Neuronal stem cell (in vitro differentiated cells): ENCODE measurements around the gene RPL27A.

ENCODE experiments used
- DNase-seq: peaks from one replicate; pipeline ENCODE4 v3.0.0-alpha.2; 2013; ENCODE audit warnings: low spot score
- H2AFZ ChIP-seq: one replicate; pipeline ENCODE4 v1.6.1; 2013; ENCODE audit warnings: mild to moderate bottlenecking, low read length, inconsistent platforms
- H2AK5ac ChIP-seq: 2 replicates; pipeline ENCODE4 v1.6.1; 2013; ENCODE audit warnings: low read depth, mild to moderate bottlenecking, inconsistent platforms, low read length, moderate library complexity, mixed read lengths
- H2BK120ac ChIP-seq: 2 replicates; pipeline ENCODE4 v1.6.1; 2013; ENCODE audit warnings: low read depth, mild to moderate bottlenecking, inconsistent platforms, low read length, moderate library complexity, mixed read lengths
- H2BK12ac ChIP-seq: one replicate; pipeline ENCODE4 v1.6.1; 2013; ENCODE audit warnings: low read length, inconsistent platforms
- H2BK15ac ChIP-seq: 2 replicates; pipeline ENCODE4 v1.6.1; 2013; ENCODE audit warnings: mild to moderate bottlenecking, low read length, inconsistent platforms, mixed read lengths
- H2BK5ac ChIP-seq: one replicate; pipeline ENCODE4 v1.6.1; 2013; ENCODE audit warnings: inconsistent platforms, mild to moderate bottlenecking, low read length, moderate library complexity
- H3K14ac ChIP-seq: one replicate; pipeline ENCODE4 v1.6.1; 2013; ENCODE audit warnings: low read length, inconsistent platforms
- H3K18ac ChIP-seq: 2 replicates; pipeline ENCODE4 v1.6.1; 2013; ENCODE audit warnings: low read length, inconsistent platforms
- H3K23ac ChIP-seq: 2 replicates; pipeline ENCODE4 v1.6.1; 2013; ENCODE audit warnings: low read depth, mild to moderate bottlenecking, mixed read lengths, low read length, inconsistent platforms; ENCODE audit not compliant: poor library complexity
- H3K27ac ChIP-seq: replicated peaks from 3 replicates; pipeline ENCODE4 v1.5.1; 2013; ENCODE audit warnings: low read length, inconsistent platforms
- H3K27me3 ChIP-seq, 3 experiments: 2 replicates each; pipeline ENCODE4 v1.6.1; 2013; ENCODE audit warnings: low read length in 3 of 3, mild to moderate bottlenecking in 2 of 3, inconsistent platforms in 1 of 3, low read depth in 1 of 3, mixed read lengths in 1 of 3, moderate library complexity in 1 of 3; ENCODE audit not compliant: control insufficient read depth in 3 of 3, insufficient read depth in 3 of 3
- H3K36me3 ChIP-seq, 2 donors: replicated peaks in 1 of 2; 2 replicates each; pipeline ENCODE4 v1.6.1; 2013; ENCODE audit warnings: low read length in 2 of 2; ENCODE audit not compliant: control insufficient read depth in 2 of 2, insufficient read depth in 2 of 2
- H3K4ac ChIP-seq: 2 replicates; pipeline ENCODE4 v1.6.1; 2013; ENCODE audit warnings: inconsistent platforms, mild to moderate bottlenecking, low read length, moderate library complexity
- H3K4me1 ChIP-seq, 2 donors: 1 replicate in 1 of 2; 2 replicates in 1 of 2; pipeline ENCODE4 v1.6.1; 2013; ENCODE audit warnings: low read length in 2 of 2, low read depth in 1 of 2; ENCODE audit not compliant: control insufficient read depth in 2 of 2, insufficient read depth in 1 of 2
- H3K4me2 ChIP-seq: one replicate; pipeline ENCODE4 v1.6.1; 2013; ENCODE audit warnings: mild to moderate bottlenecking, low read length, inconsistent platforms; ENCODE audit not compliant: insufficient read depth, poor library complexity, severe bottlenecking
- H3K4me3 ChIP-seq, 2 donors: 2 replicates each; pipeline ENCODE4 v1.5.1; 2013; ENCODE audit warnings: low read length in 2 of 2, mild to moderate bottlenecking in 2 of 2, inconsistent platforms in 1 of 2, moderate library complexity in 1 of 2
- H3K79me1 ChIP-seq: one replicate; pipeline ENCODE4 v1.6.1; 2013; ENCODE audit warnings: low read depth, mild to moderate bottlenecking, inconsistent platforms, low read length, moderate library complexity
- H3K9ac ChIP-seq: one replicate; pipeline ENCODE4 v1.6.1; 2013; ENCODE audit warnings: mild to moderate bottlenecking, low read depth, low read length, inconsistent platforms; ENCODE audit not compliant: poor library complexity
- H3K9me3 ChIP-seq, 2 donors: replicated peaks in 1 of 2; 2 replicates each; pipeline versions ENCODE3 to v1.6.1; 2013; ENCODE audit warnings: low read length in 2 of 2, mild to moderate bottlenecking in 2 of 2, inconsistent platforms in 1 of 2, low read depth in 1 of 2, mixed read lengths in 1 of 2, moderate library complexity in 1 of 2; ENCODE audit not compliant: control insufficient read depth in 2 of 2, insufficient read depth in 1 of 2
- H4K8ac ChIP-seq: one replicate; pipeline ENCODE4 v1.6.1; 2013; ENCODE audit warnings: low read depth, mild to moderate bottlenecking, inconsistent platforms, low read length, moderate library complexity
- H4K91ac ChIP-seq: one replicate; pipeline ENCODE4 v1.6.1; 2013; ENCODE audit warnings: low read length, low read depth, mild to moderate bottlenecking, inconsistent platforms; ENCODE audit not compliant: poor library complexity
- WGBS, 2 donors: extraction: QIAGEN DNeasy Blood & Tissue Kit; methylation state at CpG; one replicate each; pipeline ENCODE4 v1.1.7; 2013; ENCODE audit warnings: missing lambda C conversion rate in 2 of 2, mixed read lengths in 1 of 2; ENCODE audit not compliant: insufficient read length in 2 of 2, insufficient replicate concordance in 1 of 2; ENCODE audit errors: extremely low coverage in 2 of 2; 5-methylcytosine and 5-hydroxymethylcytosine counted together

The RPL27A gene

DNA sequence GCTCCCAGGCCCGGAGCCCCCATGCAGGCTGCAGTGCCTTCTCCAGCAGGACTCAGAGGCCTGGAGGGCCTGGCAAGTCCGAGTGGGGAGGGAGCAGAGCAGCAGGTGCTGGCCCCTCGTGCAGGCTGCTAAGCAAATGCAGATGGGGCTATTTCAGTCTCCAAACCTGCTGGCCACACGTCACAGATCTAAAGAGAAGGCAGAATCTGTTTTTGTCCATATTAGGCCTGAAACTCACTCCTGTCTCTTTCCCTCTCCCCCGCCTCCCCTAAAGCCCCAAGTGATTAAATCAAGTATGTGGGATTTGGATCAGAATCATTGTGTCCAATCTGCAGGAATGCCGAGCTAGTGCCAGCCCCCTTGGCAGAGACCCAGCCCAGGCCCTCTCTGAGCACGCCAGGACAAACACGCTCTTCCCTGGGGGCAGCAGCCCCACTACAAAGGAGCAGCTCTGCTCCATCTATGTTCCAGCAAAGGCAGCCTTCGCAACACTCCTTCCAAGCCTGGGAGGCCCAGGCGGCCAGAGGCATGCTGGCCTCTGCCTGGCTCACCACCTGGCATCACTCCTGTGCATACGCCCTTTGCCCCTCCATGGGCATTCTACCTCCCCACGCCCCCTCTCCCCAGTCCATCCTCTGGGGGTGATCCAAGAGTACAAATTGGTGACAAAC, 26.5 kb downstream of the RPL27A start:
- DNase-seq: no peak
- peaks cover 41 to 92% of the 10 kb centered on the region in 2 donors for H3K36me3 ChIP-seq
- no peak overlapping the region for H3K27ac ChIP-seq

DNA sequence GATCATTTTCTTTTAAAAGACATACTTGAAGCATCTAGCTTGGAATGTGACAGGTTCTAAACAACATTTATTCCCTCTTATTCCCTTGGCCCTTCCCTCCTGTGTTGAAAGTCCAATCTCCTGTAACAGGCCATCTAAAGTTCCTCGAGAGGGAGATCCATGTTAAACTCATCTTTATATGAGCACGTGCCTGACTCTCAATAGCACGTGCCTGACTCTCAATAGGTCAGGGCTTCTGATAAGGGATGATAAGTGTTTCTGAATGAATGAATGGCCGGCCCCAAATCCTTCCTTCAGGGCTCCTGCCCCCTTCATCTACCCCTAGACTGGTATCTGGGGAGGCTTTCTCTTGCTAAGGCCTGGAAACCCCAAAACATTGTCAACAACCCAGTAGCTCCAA, 27.2 kb downstream of the RPL27A start:
- Histone ChIP-seq H3K4me2 (no peak overlapping the region), H2AFZ (no peak overlapping the region), H3K14ac (no peak overlapping the region), H3K36me3 (peaks cover 46 to 92% of the 10 kb centered on the region in 2 donors), H4K91ac (no peak overlapping the region), H3K79me1 (no peaks in the 10 kb centered on the region), H2BK120ac (no peak overlapping the region), H3K4ac (no peak overlapping the region), H3K9ac (no peak overlapping the region), H3K9me3 (no peaks in the 10 kb centered on the region), H2BK15ac (no peak overlapping the region), H2BK12ac (no peak overlapping the region), H3K27ac (no peak overlapping the region), H3K4me3 (no peak overlapping the region), H3K18ac (no peak overlapping the region), H4K8ac (no peak overlapping the region), H3K23ac (no peak overlapping the region), H3K4me1 (no peaks in the 10 kb centered on the region), H2BK5ac (no peak overlapping the region), H3K27me3 (no peaks in the 10 kb centered on the region), H2AK5ac (no peak overlapping the region)
- no CpG with 5 or more reads among the region's 4 CpGs for WGBS, 2 donors
- DNase-seq: no peak

More for the DNA sequence above, 26.5 kb downstream of the RPL27A start:
- H2BK5ac ChIP-seq: no peak overlapping the region
- H2AK5ac ChIP-seq: no peak overlapping the region
- H4K8ac ChIP-seq: no peak overlapping the region
- H2BK15ac ChIP-seq: no peak overlapping the region
- no peak overlapping the region for H2BK120ac ChIP-seq
- H3K18ac ChIP-seq: no peak overlapping the region
- no peaks in the 10 kb centered on the region for H3K27me3 ChIP-seq
- H4K91ac ChIP-seq: no peak overlapping the region
- H3K4me2 ChIP-seq: no peak overlapping the region
- H3K9me3 ChIP-seq: no peaks in the 10 kb centered on the region
- H3K4ac ChIP-seq: no peak overlapping the region
- H3K14ac ChIP-seq: no peak overlapping the region
- no peak overlapping the region for H2AFZ ChIP-seq
- no peaks in the 10 kb centered on the region for H3K79me1 ChIP-seq
- WGBS, 2 donors: no CpG with 5 or more reads among the region's 12 CpGs
- no peak overlapping the region for H3K23ac ChIP-seq
- no peak overlapping the region for H3K9ac ChIP-seq
- H3K4me3 ChIP-seq: no peak overlapping the region
- H3K4me1 ChIP-seq: no peaks in the 10 kb centered on the region
- no peak overlapping the region for H2BK12ac ChIP-seq

DNA sequence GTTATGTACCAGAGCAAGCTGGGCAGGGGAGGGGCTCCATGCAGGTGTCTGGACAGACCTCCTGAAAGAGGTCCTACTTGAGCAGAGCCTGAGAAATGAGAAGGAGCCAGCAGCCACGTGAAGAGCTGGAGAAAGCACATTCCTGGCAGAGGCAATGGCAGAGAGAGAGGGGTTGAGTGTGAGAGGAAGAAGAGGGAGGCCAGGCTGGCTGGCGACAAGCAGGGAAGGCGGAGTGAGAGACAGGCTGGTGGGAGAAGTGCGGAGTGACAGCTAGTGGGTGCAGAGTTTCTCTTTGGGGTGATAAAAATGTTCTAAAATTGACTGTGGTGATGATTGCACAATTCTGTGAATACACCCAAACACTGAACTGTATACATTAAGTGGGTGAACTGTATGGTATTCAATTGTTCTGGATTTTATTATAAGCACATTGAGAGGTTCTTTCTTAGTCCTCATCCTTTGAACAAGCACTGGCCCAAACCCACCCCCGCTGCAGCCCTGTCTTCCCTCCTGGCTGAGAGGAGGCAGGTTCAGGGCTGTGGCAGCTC, 29.4 kb downstream of the RPL27A start:
- H2BK120ac ChIP-seq: no peak overlapping the region
- no peak overlapping the region for H3K27ac ChIP-seq
- no peak overlapping the region for H3K4ac ChIP-seq
- no peak overlapping the region for H2BK12ac ChIP-seq
- peak overlapping the region in 1 of 2 donors; percentile 60 for H3K4me3 ChIP-seq
- H3K9ac ChIP-seq: no peak overlapping the region
- no peaks in the 10 kb centered on the region for H3K27me3 ChIP-seq
- H3K9me3 ChIP-seq: no peaks in the 10 kb centered on the region
- no peak for DNase-seq
- WGBS, 2 donors: no CpG with 5 or more reads among the region's 5 CpGs
- H3K14ac ChIP-seq: no peak overlapping the region
- no peak overlapping the region for H3K23ac ChIP-seq
- no peak overlapping the region for H2BK15ac ChIP-seq
- no peak overlapping the region for H3K18ac ChIP-seq
- no peak overlapping the region for H3K4me2 ChIP-seq
- peaks cover 41 to 90% of the 10 kb centered on the region in 2 donors for H3K36me3 ChIP-seq
- H4K91ac ChIP-seq: no peak overlapping the region
- no peaks in the 10 kb centered on the region for H3K79me1 ChIP-seq
- H2AFZ ChIP-seq: no peak overlapping the region
- no peak overlapping the region for H2AK5ac ChIP-seq
- H3K4me1 ChIP-seq: no peaks in the 10 kb centered on the region
- H4K8ac ChIP-seq: no peak overlapping the region
- no peak overlapping the region for H2BK5ac ChIP-seq

DNA sequence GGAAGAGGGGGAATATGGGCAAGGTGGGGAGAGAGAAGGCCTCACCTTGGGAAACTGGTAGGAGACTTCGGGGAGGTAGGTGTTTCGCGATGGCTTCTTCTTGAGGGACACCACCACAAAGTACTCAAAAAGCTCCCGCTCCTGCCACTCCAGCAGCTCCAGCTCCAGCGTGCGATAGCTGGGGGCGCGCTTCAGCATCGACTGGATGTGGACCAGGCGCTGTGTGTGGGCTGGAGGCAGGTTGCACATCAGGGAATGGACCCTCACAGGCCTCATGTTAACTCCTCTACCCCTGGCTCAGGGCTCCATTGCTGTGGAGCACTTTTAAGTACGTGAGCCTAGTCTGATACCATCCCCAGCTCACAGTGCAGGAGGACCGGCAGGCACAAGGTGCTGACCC, 29.9 kb downstream of the RPL27A start:
- no peaks in the 10 kb centered on the region for H3K27me3 ChIP-seq

More for the DNA sequence above, 29.9 kb downstream of the RPL27A start:
- H3K14ac ChIP-seq: no peak overlapping the region
- H3K4me2 ChIP-seq: no peak overlapping the region
- H2AK5ac ChIP-seq: no peak overlapping the region
- no peak overlapping the region for H2AFZ ChIP-seq
- no peak overlapping the region for H2BK120ac ChIP-seq
- no peaks in the 10 kb centered on the region for H3K9me3 ChIP-seq
- H3K4me3 ChIP-seq: peak overlapping the region in 1 of 2 donors; percentile 60
- no peak for DNase-seq
- no peak overlapping the region for H4K91ac ChIP-seq
- no peak overlapping the region for H3K23ac ChIP-seq
- H4K8ac ChIP-seq: no peak overlapping the region
- H3K27ac ChIP-seq: no peak overlapping the region
- whole genome bisulfite sequencing, 2 donors: no CpG with 5 or more reads among the region's 12 CpGs
- H3K4me1 ChIP-seq: no peaks in the 10 kb centered on the region
- no peak overlapping the region for H3K9ac ChIP-seq
- peaks cover 41 to 90% of the 10 kb centered on the region in 2 donors for H3K36me3 ChIP-seq
- H2BK15ac ChIP-seq: no peak overlapping the region
- H3K4ac ChIP-seq: no peak overlapping the region
- no peak overlapping the region for H2BK5ac ChIP-seq
- no peaks in the 10 kb centered on the region for H3K79me1 ChIP-seq
- no peak overlapping the region for H2BK12ac ChIP-seq
- H3K18ac ChIP-seq: no peak overlapping the region
